ENCODE measurements around the gene ANKFY1.

Gene ANKFY1

GRCh38 chr17:4175921-4176807 is 87.6 kb downstream of the ANKFY1 start:
- peak; percentile 40 to 54 for DNase-seq

DNA sequence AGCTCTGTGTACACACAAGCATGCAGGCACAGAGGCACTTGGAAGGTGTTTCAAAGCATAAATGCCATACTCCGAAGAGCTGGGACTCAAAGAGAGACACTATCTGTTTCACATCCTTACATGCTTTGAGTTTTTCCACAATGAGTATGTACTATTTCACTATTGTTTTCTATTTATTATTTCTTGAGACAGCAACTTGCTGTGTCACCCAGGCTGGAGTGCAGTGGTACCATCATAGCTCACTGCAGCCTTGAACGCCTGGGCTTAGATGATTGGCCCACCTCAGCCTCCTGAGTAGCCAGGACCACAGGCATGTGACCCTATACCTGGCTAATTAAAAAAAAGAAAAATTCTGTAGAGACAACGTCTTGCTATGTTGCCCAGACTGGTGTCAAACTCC is 89.2 kb downstream of the ANKFY1 start:
- DNase-seq = no peak

GRCh38 chr17:4173781-4174180 is 90.0 kb downstream of the ANKFY1 start:
- no peak for DNase-seq

DNA sequence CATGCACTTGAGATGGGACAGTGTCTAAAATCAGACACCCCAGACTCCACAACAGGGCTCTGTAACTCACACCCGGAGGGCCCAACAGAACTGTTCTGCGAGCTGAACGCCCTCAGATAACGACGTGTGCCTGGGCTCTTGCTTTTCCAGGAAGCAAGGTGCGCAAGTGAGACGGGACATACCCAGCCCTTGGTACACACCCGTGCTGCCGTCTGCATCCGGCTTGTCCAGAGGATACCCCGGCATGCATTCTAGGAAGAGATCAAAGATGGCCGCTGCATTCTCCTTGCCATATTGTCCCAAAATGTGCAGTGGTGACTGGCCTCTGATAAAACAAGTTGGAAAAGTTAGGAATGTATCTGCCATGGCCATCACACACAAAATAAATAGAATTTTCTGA is 91.4 kb downstream of the ANKFY1 start:
- no peak for DNase-seq

DNA sequence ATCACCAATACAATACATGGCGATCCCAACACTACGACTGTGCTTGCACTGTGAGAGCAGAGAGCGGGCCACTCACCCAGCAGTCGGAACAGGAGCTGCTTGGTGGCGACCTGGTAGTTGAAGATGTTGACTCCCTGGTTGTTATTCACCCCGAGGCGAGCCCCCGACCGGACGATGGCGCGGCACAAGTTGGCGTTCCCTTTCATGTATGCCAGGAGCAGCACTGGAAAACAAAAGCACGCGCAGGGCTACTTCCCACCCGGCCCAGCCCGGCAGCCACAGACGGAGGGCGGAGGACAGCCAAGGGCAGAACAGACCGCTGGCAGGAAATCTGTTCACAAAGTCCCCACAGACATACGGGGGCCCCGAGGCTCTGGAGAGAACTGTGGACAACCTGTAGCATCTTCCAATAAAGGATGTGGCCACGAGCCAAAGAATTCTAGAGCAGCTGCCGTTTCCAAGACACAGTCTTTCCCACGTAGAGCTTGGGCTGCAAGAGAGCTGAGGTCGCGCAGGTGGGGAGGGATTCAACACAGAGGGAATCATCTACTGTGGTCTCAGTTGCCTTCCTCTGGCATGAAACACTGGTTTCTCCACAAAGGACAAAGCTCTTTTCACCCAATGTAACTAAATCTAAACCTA is 93.0 kb downstream of the ANKFY1 start:
- DNase-seq = no peak

DNA sequence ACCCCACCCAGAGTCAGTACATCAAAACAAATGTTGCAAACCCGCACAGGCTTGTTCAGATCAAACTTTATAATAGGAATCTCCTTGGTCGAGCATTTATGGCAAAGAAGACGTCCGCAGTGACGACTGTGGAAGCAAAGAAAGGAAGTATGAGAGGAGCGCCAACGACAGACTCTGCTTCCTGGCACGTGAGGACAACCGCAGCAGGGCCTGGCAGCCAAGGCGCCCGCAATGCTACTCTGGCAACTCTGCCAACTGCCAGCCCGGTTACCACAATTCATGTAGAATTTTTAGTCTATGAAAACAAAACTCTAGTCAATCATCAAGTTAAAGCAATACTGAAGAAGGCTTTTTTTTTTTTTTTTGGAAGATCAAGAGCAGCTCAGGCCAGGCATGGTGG is 96.0 kb downstream of the ANKFY1 start:
- DNase-seq = no peak

DNA sequence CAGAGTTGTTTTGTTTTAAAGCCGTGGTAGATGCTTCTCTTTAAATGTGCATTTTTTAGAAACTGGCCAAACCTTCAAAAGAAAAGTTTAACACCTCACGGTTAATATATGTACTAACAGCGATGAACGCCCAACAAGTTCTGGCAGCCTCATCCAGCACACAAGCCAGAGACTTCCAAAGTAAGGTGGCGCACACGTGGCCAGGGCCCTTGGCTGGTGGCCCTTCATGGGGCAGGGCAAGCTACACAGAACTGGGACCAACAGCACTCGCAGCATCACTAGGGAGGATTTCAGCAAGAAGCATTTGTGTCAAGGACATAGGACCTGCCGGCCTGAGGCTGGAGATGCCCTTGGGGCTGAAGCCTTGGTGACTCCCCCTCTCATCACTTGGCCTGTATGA is 97.4 kb downstream of the ANKFY1 start:
- DNase-seq = no peak

DNA sequence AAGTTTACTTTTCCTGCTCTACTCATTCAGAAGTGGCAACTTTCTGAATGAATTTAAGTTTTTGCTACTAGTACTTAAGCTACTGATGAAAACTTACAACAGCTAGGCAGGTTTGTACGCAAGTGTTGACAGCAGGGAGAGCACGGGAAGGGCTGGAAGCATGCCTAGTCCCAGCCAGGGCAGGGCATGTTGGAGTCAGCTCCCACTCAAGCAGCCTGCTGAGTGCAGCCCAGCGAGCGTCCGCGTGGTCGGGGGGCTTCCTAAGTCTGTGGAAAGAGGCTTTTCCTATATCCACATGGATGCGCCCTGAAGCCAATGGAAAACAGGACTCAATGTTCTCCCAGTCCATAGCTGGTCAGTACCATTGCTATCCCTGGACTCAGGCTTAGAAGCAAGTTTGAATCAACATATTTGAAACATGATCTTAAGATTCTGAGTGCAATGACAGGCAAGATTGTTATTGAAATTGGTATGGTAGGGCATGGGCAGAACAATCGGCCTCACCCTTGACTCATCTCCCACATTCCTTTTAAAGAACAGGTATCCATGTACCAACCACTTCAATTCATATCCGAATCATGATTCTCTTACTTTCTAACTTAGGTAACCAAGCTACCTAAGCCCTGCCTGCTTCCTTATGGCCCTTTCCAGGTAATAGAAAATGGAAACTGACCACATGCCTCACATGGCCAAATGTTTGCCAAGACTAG is 98.3 kb downstream of the ANKFY1 start:
- DNase-seq = no peak

DNA sequence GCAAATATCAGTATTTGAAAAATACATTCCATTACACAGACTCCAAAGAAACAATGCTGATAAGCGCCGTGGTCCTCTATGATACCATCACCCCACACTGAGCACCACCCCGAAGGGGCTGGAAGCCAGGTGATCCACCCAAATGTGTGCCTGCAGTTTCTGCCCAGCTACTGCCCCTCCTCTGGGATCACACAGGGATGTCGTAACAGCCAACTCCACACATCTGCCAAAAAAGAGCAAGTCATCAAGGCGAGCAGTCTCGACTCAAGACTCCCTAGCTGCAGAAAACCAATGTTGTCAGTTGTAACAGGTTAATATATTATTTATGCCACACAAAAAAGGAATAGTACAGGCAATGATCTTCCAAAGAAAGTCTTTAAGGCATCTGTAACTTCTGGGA is 99.8 kb downstream of the ANKFY1 start:
- DNase-seq = no peak

GRCh38 chr17:4162775-4163466 is 100.9 kb downstream of the ANKFY1 start:
- DNase-seq = no peak

DNA sequence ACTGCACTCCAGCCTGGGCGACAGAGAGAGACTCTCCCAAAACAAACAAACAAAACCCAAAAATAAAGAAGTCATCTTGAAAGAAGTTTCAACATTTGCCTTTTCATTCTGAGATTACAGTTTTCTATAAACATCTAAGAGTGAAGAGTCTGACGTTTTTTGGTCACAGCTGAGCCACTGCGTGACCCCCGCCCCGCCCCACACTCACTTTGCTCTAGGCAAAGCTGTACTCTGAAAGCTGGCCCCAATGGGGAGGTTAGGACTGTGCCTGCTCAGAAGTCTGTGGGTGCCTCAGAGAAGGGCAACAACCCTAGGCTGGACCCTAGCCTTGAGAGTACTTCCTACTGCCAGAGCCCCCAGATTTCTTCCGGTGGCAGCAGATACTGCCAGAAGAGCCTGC is 101.5 kb downstream of the ANKFY1 start:
- DNase-seq = no peak

DNA sequence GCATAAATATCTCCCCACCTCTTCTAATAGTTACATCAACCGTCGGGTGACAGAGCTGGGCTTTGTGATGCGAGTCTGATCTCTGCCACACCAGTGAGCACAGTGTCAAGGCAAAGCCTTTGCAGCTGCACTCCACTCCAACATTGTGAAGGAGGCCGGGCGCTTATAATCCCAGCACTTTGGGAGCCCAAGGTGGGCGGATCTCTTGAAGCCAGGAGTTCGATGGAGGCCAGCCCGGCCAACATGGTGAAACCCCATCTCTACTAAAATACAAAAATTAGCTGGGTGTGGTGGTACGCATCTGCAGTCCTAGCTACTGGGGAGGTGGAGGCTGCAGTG is 101.8 kb downstream of the ANKFY1 start:
- DNase-seq = no peak

GRCh38 chr17:4161192-4161966 is 102.4 kb downstream of the ANKFY1 start:
- no peak for DNase-seq

- no peak for DNase-seq
These were observed 103.4 kb downstream of the ANKFY1 start for GRCh38 chr17:4160294-4160859.

GRCh38 chr17:4159761-4160160 is 104.0 kb downstream of the ANKFY1 start:
- DNase-seq = no peak

- no peak for DNase-seq
These were observed 106.0 kb downstream of the ANKFY1 start for GRCh38 chr17:4157618-4158333.

GRCh38 chr17:4156750-4157381 is 106.9 kb downstream of the ANKFY1 start:
- no peak for DNase-seq

GRCh38 chr17:4155980-4156620 is 107.7 kb downstream of the ANKFY1 start:
- DNase-seq = no peak

GRCh38 chr17:4154201-4154600 is 109.6 kb downstream of the ANKFY1 start:
- no peak for DNase-seq

DNA sequence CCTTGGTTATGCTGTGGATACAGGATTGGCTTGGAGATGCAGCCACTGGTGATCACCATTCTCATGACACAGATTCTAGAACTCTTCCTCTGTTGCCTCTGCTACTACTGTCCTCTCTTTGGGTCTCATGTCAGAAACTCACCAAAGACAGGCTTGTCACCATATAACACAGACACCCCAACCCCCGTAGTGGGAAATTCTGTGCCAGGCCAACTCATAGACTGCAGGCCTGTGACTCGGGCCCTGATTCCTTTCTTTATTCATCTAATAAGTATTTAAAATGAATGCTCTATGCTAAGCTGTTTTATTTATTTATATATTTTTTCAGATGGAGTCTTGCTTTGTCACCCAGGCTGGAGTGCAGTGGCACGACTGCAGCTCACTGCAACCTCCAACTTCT is 111.3 kb downstream of the ANKFY1 start:
- no peak for DNase-seq
